Suprapubic skin (tissue), 4 donors: Measurements from ENCODE around the gene TMEM167A.

Experiments used
- EP300 ChIP-seq: sonication (generic); formaldehyde crosslinking; IDR thresholded peaks from one replicate; pipeline ENCODE4 v1.6.1; 2017; ENCODE audit warnings: antibody characterized with exemption
- POLR2A ChIP-seq, 2 donors: fragments of 450-650 bp; IDR thresholded peaks; one replicate each; pipeline ENCODE4 v1.6.1; 2017; ENCODE audit warnings: antibody characterized with exemption in 2 of 2, mild to moderate bottlenecking in 2 of 2, moderate library complexity in 2 of 2
- POLR2AphosphoS5 ChIP-seq, 3 donors: sonication (generic); formaldehyde crosslinking; IDR thresholded peaks; one replicate each; pipeline ENCODE4 v1.6.1; 2017; ENCODE audit warnings: antibody characterized with exemption in 3 of 3
- TF ChIP-seq, protein P1 (sequence below), 2 donors: fragments of 200-600 bp in 1 of 2; fragments of 450-650 bp in 1 of 2; sonication (generic) in 1 of 2; IDR thresholded peaks; one replicate each; pipeline ENCODE4 v1.5.1; 2016 to 2019; ENCODE audit warnings: antibody characterized with exemption in 2 of 2, mild to moderate bottlenecking in 1 of 2, moderate library complexity in 1 of 2

GRCh38 chr5:83022334-83022733, 54.9 kb downstream of the TMEM167A start:
- TF ChIP-seq EP300 (no peak), POLR2A (IDR thresholded peaks at IDR 0.05) (no peak), POLR2AphosphoS5 (IDR thresholded peaks at IDR 0.05) (no peak)
- TF ChIP-seq, protein P1, sequence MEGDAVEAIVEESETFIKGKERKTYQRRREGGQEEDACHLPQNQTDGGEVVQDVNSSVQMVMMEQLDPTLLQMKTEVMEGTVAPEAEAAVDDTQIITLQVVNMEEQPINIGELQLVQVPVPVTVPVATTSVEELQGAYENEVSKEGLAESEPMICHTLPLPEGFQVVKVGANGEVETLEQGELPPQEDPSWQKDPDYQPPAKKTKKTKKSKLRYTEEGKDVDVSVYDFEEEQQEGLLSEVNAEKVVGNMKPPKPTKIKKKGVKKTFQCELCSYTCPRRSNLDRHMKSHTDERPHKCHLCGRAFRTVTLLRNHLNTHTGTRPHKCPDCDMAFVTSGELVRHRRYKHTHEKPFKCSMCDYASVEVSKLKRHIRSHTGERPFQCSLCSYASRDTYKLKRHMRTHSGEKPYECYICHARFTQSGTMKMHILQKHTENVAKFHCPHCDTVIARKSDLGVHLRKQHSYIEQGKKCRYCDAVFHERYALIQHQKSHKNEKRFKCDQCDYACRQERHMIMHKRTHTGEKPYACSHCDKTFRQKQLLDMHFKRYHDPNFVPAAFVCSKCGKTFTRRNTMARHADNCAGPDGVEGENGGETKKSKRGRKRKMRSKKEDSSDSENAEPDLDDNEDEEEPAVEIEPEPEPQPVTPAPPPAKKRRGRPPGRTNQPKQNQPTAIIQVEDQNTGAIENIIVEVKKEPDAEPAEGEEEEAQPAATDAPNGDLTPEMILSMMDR (IDR thresholded peaks at IDR 0.05): no peak
